RWPE1 (cell line): ENCODE data around the gene SAA2.

Experiments used
- CTCF ChIA-PET: fragments of 350-600 bp; sonication (Branson Sonifier 250); formaldehyde crosslinking; extraction: SDS; loops from one replicate; lab custom pipeline; 2021; lab: Yijun Ruan, JAX
- POLR2A ChIA-PET: fragments of 400-600 bp; formaldehyde crosslinking; extraction: SDS; loops from one replicate; lab custom pipeline; 2020; ENCODE audit warnings: antibody characterized with exemption; ENCODE audit not compliant: low non-redundant PET; lab: Yijun Ruan, JAX
- DNase-seq: peaks from one replicate; pipeline ENCODE4 v3.0.0; 2012; ENCODE audit warnings: low spot score
- H3K27ac ChIP-seq: fragments of 450-650 bp; 2 replicates; pipeline ENCODE4 v1.5.1; 2017
- TF ChIP-seq, protein P1 (sequence below): fragments of 450-650 bp; conservative IDR thresholded peaks from 2 replicates; pipeline ENCODE4 v1.5.1; 2017; ENCODE audit warnings: low read depth, mild to moderate bottlenecking

The SAA2 gene

DNA sequence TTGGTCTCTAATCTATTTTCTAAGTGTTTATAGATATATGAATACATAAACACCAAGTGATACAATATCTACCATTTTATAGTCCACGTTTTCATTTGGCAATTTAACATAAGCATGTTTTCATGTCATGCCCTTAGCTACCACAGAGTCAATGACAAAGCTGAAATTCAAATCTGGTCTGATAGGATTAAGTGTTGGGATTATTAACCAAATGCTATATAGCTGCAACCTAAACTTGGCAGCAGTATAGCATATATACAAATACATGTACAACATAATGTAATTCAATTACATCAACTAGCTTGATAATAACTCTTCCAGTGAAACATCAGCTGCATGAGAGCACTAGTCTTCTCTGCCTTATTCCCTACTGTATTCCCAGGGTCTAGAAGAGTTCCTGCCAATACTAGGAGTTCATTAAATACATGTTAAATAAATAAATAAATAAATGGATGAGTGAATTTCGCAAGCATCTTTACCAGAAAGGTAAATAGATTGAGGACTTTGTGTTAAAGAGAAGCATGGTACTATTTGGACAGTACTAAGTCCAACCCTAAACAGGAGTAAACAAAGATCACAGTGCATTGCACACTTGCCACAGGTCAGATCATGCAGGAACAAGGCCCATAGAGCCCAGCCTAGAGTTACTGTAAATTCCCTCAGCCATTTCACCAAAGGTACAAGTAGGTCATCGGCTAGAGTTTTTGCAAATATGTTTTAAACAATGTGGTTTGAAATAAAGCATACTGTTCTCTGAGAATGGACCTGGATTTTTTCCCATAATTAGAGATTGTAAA lies 24.7 kb downstream of the SAA2 start:
- CTCF ChIA-PET = no interaction called here

GRCh38 chr11:18222814-18223421 lies 25.6 kb downstream of the SAA2 start:
- DNase-seq = no peak
- TF ChIP-seq, protein P1, sequence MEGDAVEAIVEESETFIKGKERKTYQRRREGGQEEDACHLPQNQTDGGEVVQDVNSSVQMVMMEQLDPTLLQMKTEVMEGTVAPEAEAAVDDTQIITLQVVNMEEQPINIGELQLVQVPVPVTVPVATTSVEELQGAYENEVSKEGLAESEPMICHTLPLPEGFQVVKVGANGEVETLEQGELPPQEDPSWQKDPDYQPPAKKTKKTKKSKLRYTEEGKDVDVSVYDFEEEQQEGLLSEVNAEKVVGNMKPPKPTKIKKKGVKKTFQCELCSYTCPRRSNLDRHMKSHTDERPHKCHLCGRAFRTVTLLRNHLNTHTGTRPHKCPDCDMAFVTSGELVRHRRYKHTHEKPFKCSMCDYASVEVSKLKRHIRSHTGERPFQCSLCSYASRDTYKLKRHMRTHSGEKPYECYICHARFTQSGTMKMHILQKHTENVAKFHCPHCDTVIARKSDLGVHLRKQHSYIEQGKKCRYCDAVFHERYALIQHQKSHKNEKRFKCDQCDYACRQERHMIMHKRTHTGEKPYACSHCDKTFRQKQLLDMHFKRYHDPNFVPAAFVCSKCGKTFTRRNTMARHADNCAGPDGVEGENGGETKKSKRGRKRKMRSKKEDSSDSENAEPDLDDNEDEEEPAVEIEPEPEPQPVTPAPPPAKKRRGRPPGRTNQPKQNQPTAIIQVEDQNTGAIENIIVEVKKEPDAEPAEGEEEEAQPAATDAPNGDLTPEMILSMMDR = no peak
- POLR2A ChIA-PET = no interaction called here
- H3K27ac ChIP-seq = no peak overlapping the region
- CTCF ChIA-PET = no interaction called here

More for the DNA sequence above, 24.7 kb downstream of the SAA2 start:
- DNase-seq = no peak
- POLR2A ChIA-PET = no interaction called here
- TF ChIP-seq, protein P1 = no peak
- H3K27ac ChIP-seq = no peak overlapping the region

DNA sequence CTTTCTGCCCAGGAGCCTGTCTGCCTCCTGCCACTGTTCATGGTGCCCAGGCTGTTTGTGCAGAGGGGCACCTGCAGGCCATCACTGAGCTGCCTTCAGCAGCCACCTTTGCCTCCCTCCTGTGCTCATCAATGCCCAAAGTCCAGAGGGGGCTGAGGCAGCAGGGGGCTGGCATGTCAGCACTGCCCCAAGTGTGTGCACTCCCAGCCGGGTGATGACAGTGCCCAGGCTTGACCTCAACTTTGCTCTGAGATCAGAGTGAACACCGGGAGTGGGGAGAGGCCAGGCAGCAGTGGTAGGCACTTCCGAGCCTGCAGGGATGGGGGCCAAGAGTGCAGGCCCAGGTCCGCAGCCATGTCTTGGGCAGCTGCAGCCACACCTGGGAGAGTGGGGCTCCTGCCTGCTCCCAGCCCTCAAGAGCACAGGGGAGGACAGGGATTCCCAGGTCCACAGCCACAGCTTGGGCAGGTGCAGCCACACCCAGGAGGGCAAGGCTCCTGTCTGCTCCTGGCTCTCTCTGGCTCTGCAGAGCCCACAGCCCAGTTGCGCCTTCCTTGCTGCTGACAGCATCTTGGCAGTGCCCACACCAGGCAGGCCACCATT lies 27.1 kb downstream of the SAA2 start:
- TF ChIP-seq, protein P1 = no peak
- H3K27ac ChIP-seq = no peak overlapping the region
- DNase-seq = no peak
- CTCF ChIA-PET = no interaction called here
- POLR2A ChIA-PET = no interaction called here

- POLR2A ChIA-PET = no interaction called here
- TF ChIP-seq, protein P1 = no peak
- no peak for DNase-seq
- no peak overlapping the region for H3K27ac ChIP-seq
- CTCF ChIA-PET = no interaction called here
Measured at GRCh38 chr11:18209058-18209457, 39.4 kb downstream of the SAA2 start.

DNA sequence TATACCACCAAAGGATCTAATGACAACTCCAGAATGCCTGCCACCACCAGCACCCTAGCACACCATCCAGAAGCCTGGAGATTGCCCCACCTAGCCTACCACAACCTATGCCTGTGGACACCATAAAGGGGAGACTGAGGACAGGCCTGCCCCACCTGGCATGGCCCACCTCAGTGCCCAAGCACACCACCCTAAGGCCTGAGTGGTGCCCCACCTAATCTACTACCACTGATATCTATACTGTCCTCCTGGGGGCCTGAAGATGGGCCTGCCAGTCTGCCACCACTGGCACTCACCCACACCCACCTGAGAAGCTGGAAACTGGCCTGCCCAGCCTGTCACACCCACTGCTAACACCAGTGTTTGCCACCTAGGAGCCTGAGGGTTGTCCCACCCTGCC lies 43.7 kb downstream of the SAA2 start:
- H3K27ac ChIP-seq = no peak overlapping the region
- POLR2A ChIA-PET = no interaction called here
- TF ChIP-seq, protein P1 = no peak
- CTCF ChIA-PET = no interaction called here
- no peak for DNase-seq

DNA sequence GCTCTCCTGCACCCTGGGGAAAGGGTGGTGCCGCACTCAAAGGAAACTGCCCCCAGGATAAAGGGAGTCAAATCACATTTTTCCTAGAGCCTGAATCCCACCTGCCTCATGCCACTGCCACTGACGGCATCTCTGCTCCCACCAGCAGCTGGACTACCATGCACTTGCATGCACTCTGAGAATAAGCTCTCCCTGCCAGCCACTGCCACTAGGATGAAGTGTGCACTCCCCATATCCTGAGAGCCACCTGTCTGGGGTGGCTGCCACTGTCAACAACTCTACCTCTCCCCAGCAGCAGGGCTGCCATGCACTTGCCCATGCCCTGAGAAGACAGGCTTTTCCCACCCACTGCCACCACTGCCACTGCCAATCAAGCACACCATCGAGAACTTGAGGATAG lies 44.2 kb downstream of the SAA2 start:
- TF ChIP-seq, protein P1 = no peak
- no peak for DNase-seq
- ChIA-PET POLR2A (no interaction called here), CTCF (interaction anchor here (0.5 to 1.0 kb wide), 3 partner anchors 33 to 1145 kb away, joined by 3 read pairs; no protein-coding TSS in a partner anchor)
- H3K27ac ChIP-seq = no peak overlapping the region
